Middle frontal gyrus (tissue), 1 donor: ENCODE measurements around the gene LSR.

Source experiments
- DNase-seq: peaks from one replicate; pipeline ENCODE4 v3.0.0-alpha.2; 2015; ENCODE audit warnings: low spot score; ENCODE audit errors: extremely low spot score

The LSR gene

GRCh38 chr19:35241417-35241816 is 7.4 kb upstream of the LSR start:
- DNase-seq, result no peak

- DNase-seq, result no peak
Measured at GRCh38 chr19:35246466-35247092, 2.2 kb upstream of the LSR start.

- DNase-seq, result no peak
Measured at GRCh38 chr19:35247526-35248309, 1.1 kb upstream of the LSR start.

- no peak for DNase-seq
Measured at GRCh38 chr19:35249146-35249847, 495 bp downstream of the LSR start.

- DNase-seq, result no peak
Measured at GRCh38 chr19:35249848-35250711, 1.3 kb downstream of the LSR start.

GRCh38 chr19:35251456-35251855 is 2.7 kb downstream of the LSR start:
- DNase-seq, result no peak

GRCh38 chr19:35253316-35254286 is 4.8 kb downstream of the LSR start:
- no peak for DNase-seq

- no peak for DNase-seq
Measured at GRCh38 chr19:35254341-35255297, 5.8 kb downstream of the LSR start.

GRCh38 chr19:35256566-35256965 is 7.8 kb downstream of the LSR start:
- DNase-seq, result no peak

GRCh38 chr19:35257113-35257461 is 8.3 kb downstream of the LSR start:
- DNase-seq, result no peak

- no peak for DNase-seq
Measured at GRCh38 chr19:35260694-35261304, 12.0 kb downstream of the LSR start.

GRCh38 chr19:35261356-35262100 is 12.7 kb downstream of the LSR start:
- DNase-seq, result no peak

- DNase-seq, result no peak
Measured at GRCh38 chr19:35262101-35262761, 13.4 kb downstream of the LSR start.

- no peak for DNase-seq
Measured at GRCh38 chr19:35264268-35265125, 15.7 kb downstream of the LSR start.

- no peak for DNase-seq
Measured at GRCh38 chr19:35265126-35265899, 16.5 kb downstream of the LSR start.
